Muscle layer of colon (tissue), 2 donors: ENCODE results near the gene ZBP1.

Experiments used
- H3K27ac ChIP-seq: one replicate; pipeline ENCODE4 v1.7.0; 2013; ENCODE audit warnings: low read depth, mild to moderate bottlenecking, low read length, moderate library complexity
- H3K27me3 ChIP-seq, 2 donors: one replicate each; pipeline ENCODE4 v1.7.0; 2013; ENCODE audit warnings: low read length in 2 of 2, mild to moderate bottlenecking in 2 of 2; ENCODE audit not compliant: insufficient read depth in 2 of 2, control insufficient read depth in 1 of 2
- H3K36me3 ChIP-seq: one replicate; pipeline ENCODE4 v1.7.0; 2013; ENCODE audit warnings: mild to moderate bottlenecking, low read length; ENCODE audit not compliant: insufficient read depth
- H3K4me1 ChIP-seq: one replicate; pipeline ENCODE4 v1.7.0; 2013; ENCODE audit warnings: mild to moderate bottlenecking, low read length; ENCODE audit not compliant: insufficient read depth
- H3K4me3 ChIP-seq, 2 donors: one replicate each; pipeline ENCODE4 v1.7.0; 2013; ENCODE audit warnings: low read length in 2 of 2, low read depth in 1 of 2, mild to moderate bottlenecking in 1 of 2, moderate library complexity in 1 of 2
- H3K9ac ChIP-seq: one replicate; pipeline ENCODE4 v1.7.0; 2013; ENCODE audit warnings: low read length
- H3K9me3 ChIP-seq: one replicate; pipeline ENCODE4 v1.7.0; 2013; ENCODE audit warnings: mild to moderate bottlenecking, low read length
- donor health status: abdominal sarcoma.
- donor health status: Adenocarcinoma of cecum.

ZBP1 gene

DNA sequence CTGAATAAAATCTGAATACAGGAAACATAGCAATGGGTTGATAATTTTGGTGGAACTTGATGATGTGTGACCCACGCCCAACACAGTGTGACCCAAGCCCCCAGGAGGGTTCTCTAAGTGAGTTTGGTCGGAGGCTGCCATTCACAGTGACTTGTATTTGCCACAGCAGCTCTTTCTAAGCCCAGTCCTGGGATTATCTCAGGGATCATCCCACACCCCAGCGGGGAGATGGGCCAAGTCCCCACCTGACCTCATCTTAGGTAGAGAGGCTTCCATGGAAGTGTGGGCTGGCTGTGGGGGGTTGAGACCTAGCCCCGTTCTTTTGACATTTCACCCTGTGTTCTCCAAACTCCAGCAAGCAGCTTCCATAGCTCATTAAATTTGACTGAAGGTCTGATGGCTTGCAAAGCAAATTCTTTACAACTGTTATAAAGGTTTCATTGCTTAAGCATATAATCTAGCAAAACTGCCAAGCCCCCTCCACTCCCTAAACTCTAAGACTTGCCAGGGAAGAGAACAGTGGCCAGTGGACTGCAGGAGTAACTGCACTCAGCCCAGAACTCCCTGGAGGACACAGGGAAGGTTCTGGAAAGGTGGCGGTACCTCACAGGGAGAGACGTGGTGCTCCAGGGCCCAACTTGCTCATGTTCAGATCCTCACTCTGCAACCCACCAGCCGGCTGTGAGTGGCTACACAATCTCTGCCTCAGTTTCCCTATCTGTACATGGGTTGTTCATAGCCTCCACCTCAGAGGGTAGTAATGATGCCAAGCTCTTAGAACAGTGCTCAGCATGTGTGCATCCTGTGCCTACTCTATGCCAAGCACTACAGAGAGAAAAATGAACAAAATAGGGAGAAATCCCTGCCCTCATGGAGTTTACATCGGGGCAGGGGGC, 60.3 kb downstream of the ZBP1 start:
- Histone ChIP-seq H3K27ac (no peak overlapping the region), H3K9me3 (no peaks in the 10 kb centered on the region), H3K27me3 (peaks cover 0 to 15% of the 10 kb centered on the region in 2 donors), H3K4me3 (no peak overlapping the region), H3K9ac (no peak overlapping the region), H3K4me1 (no peaks in the 10 kb centered on the region), H3K36me3 (no peaks in the 10 kb centered on the region)

DNA sequence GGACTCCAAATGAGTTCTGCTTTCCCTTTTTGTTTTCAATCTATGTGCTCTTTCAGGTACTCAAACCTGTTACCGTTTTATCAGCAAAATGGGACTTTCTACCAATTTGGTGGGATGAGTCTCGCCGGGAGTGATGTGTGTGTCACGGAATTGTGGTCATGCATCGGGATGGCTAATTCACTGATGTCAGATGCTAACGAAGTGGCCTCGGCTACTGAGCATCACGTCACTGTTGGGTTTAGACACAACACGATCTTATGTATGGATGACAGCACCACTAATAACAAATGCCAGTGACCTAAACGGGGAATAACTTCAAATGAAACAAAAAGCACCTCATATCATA, 61.0 kb downstream of the ZBP1 start:
- H3K4me1 ChIP-seq, result no peaks in the 10 kb centered on the region
- H3K27me3 ChIP-seq, result peaks cover 0 to 19% of the 10 kb centered on the region in 2 donors
- no peaks in the 10 kb centered on the region for H3K36me3 ChIP-seq
- H3K4me3 ChIP-seq, result no peak overlapping the region
- H3K27ac ChIP-seq, result no peak overlapping the region
- no peak overlapping the region for H3K9ac ChIP-seq
- no peaks in the 10 kb centered on the region for H3K9me3 ChIP-seq

DNA sequence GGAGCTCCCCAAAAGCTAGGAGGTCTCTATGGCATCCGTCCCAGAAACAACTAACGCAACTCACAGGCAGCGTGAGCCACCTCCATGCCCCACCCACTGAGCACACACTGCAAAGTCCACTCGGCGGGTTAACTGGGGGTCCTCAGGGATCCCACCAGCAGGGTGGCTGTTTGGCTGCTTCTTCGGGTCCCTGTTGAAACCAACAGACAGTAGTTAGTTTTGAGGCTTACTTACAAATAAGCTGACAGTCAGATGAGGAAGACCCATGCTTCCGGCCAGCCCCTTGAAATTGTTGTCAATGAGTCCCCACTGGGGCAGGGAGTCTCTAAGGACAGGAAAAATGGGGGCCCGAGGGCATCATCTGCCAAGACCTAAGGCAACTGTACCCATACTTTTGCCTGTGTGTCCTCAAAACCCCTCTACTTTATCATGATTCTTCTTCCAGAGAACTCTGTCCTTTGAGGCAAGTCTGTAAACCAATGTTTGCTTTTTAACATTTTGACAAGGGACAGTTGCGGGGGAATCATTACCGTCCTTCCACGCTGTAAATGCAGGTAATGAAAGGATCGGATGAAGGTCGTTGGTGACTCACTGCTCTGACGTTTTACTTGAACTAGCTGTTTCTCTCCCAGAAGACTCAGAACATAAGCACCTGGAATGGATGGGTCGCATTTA, 61.5 kb downstream of the ZBP1 start:
- Histone ChIP-seq H3K9me3 (no peaks in the 10 kb centered on the region), H3K27ac (no peak overlapping the region), H3K27me3 (peaks cover 0 to 19% of the 10 kb centered on the region in 2 donors), H3K9ac (no peak overlapping the region), H3K36me3 (no peaks in the 10 kb centered on the region), H3K4me1 (no peaks in the 10 kb centered on the region), H3K4me3 (no peak overlapping the region)

DNA sequence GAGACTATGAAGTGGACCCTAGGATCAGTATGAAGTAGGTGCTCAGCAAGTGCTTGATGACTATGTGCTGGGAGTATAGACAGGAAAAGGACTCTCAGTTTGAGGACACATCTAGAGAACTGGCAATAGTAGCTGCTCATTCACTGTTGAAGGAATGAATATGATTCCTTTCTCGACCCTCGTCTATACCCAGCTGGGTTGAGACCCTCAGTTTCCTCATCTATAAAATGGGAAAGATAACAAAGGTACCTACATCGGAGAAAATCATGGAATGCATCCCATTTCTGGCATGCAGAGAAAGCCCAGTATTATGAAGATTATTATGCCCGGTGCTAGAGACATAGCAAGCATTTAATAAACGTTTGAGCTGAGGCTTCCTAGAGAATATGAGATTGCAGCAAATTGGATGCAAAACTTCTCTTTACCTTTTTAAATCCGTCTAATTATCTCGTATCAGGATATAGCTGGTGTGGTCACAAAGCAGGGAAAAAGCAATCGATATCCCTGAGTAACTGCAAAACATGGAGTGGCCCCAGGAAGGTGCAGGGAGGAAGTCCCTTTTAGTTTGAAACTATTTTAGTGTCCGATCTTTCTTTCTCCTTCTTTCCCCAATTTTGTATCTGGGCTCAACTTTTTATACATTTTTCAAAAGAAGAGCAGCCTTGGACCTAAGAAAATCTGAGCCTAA, 62.2 kb downstream of the ZBP1 start:
- H3K27me3 ChIP-seq, result peaks cover 0 to 19% of the 10 kb centered on the region in 2 donors
- H3K27ac ChIP-seq, result no peak overlapping the region
- H3K9ac ChIP-seq, result no peak overlapping the region

DNA sequence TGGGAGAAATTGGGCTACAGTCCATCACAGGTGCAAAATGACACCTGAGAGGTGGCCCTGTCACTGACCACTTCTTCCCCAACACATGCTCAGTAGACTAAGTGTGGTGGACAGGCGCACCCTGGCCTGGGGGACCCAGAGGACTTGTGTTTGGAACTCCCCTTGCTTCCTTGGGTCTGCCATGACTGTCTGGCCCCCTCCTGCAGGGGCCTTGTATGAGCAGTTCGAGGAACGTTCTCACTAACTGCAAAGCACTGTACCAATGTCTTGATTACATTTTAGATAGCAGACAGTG, 63.3 kb downstream of the ZBP1 start:
- Histone ChIP-seq H3K27ac (no peak overlapping the region), H3K9me3 (no peaks in the 10 kb centered on the region), H3K27me3 (peaks cover 0 to 19% of the 10 kb centered on the region in 2 donors), H3K9ac (no peak overlapping the region), H3K4me1 (no peaks in the 10 kb centered on the region), H3K4me3 (no peak overlapping the region), H3K36me3 (no peaks in the 10 kb centered on the region)

More for the DNA sequence above, 62.2 kb downstream of the ZBP1 start:
- H3K4me1 ChIP-seq, result no peaks in the 10 kb centered on the region
- H3K4me3 ChIP-seq, result no peak overlapping the region
- H3K9me3 ChIP-seq, result no peaks in the 10 kb centered on the region
- no peaks in the 10 kb centered on the region for H3K36me3 ChIP-seq

DNA sequence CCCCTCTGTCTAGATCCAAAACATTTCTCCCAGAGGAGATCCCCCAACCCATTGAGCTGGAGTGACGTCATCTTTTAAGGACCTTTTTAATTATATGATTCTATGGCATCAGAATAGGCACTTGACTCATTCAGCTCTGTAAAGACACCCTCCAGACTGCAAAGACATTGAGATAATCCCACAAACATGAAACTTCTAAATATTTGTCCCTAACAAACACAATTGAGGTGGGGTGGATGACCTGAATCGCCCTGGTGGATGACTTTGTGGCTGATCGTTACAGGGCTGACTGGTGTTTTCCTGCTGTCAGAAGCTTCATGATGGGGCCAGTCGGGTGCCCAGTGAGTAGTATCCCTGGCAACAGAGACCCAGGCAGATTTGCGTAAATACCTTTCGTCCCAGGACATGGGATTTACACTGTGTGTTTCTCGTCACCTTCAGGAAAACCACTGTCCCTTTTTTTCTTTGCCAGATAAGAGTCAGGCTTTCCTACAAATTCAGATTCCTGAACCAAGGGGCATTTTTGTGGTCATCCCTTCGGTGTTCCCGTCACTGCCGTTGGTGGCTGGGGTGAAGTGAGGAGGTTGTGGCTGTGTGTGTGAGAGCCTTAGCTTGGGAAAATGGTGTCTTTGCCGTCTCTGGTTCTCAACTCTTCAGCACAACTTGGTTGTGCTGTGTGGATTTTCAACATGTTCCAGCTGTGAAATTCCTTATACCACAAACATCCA, 64.6 kb downstream of the ZBP1 start:
- H3K36me3 ChIP-seq, result no peaks in the 10 kb centered on the region
- no peaks in the 10 kb centered on the region for H3K4me1 ChIP-seq
- H3K9ac ChIP-seq, result no peak overlapping the region
- no peak overlapping the region for H3K4me3 ChIP-seq
- no peaks in the 10 kb centered on the region for H3K9me3 ChIP-seq
- H3K27me3 ChIP-seq, result peaks cover 0 to 19% of the 10 kb centered on the region in 2 donors
- no peak overlapping the region for H3K27ac ChIP-seq
